HG02943 (cell line): ENCODE data around the gene NUDT22.
A peak's percentile ranks its signal among the peaks of the same experiment; 100 is the strongest.

ENCODE experiments used
- ATAC-seq: cut with Tn5 transposase; IDR thresholded peaks from one replicate; pipeline ENCODE4 v1.9.1; 2021; ENCODE audit warnings: mild to moderate bottlenecking, low read depth, moderate library complexity; ENCODE audit not compliant: unreplicated experiment

NUDT22 gene, protein sequence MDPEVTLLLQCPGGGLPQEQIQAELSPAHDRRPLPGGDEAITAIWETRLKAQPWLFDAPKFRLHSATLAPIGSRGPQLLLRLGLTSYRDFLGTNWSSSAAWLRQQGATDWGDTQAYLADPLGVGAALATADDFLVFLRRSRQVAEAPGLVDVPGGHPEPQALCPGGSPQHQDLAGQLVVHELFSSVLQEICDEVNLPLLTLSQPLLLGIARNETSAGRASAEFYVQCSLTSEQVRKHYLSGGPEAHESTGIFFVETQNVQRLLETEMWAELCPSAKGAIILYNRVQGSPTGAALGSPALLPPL

DNA sequence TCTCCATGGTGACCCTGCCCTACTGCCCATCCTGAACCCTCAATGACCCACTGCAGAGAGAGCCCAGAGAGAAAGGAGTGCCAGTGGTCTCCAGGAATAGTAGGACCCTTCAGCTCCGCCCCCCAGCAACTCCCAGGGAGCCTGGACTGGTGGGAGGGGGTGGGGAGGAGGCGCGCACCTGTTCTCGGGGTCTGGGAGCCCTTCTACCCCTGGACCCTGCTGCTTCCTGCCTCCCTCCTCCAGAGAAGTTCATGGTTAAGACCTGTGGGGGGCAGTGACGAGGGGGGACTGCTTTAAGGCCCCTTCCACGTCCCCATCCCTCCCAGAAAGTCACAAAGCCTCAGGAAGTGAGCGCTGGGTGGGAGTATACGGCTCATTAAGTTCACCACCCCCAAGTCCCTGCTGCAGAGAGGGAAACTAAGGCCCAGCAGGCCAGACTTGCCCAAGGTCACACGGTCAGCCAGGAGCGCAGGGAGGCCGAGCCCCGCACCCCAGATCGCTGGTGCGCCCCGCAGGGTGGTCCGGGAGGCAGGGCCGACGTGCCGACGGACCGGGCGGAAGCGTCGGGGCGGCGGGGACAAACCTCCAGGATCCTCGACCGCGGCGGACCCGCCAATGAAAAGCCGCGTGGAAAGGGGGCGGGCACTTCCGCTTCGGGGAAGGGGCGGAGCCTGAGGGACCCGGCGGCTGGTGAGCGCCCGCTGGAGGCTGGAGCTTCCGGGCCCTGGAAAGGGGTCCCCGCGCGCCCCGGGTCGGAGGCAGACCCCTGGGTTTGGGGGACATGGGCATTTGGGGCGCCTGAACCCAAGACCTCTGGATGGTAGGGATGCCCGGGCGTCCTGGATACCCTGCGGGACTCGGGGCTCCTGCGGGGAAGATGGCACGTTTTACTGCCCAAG lies at the start of gene NUDT22, which contains the start of gene TRPT1:
Gene NUDT22 (plus strand): TSS at position 667 of the 899 bp plus-strand sequence. CDS start 379 bp downstream, outside the sequence.
Gene TRPT1 (minus strand): TSS at position 579 of the 899 bp plus-strand sequence. CDS start 326 bp downstream, at position 253.
- peak; percentile 34 for ATAC-seq

DNA sequence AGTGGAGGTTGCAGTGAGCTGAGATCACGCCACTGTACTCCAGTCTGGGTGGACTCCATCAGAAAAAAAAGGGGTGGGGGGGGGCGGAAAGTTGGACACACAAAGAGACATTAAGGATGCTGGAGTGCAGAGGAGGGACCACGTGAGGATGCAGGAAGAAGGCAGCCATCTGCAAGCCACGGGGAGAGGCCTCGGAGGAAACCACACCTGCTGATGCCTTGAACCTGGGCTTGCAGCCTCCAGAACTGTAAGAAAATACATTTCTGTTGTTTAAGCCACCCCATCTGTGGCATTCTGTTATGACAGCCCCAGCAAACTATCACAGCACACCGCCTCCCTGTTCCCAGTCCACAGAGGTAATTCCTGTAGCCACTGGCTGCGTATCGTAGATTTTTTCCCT lies 49.3 kb upstream of the NUDT22 start:
- no peak for ATAC-seq

DNA sequence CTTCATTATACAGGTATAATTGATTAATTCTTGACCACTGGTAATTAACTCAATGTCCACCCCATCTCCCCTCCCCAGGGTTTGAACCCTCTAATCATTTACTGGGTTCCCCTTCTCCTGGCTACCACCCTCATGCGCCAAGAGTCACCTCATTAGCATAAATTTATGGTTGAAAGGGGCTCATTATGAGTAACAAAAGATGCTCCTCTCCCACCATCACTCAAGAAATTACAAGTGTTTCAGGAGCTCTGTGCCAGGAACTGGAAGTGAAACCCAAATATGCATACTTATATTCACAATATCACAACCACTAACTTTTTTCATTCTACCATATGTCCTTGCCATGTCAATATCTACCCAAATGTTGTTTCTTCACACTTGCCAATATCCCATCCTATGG lies 47.9 kb upstream of the NUDT22 start:
- no peak for ATAC-seq

DNA sequence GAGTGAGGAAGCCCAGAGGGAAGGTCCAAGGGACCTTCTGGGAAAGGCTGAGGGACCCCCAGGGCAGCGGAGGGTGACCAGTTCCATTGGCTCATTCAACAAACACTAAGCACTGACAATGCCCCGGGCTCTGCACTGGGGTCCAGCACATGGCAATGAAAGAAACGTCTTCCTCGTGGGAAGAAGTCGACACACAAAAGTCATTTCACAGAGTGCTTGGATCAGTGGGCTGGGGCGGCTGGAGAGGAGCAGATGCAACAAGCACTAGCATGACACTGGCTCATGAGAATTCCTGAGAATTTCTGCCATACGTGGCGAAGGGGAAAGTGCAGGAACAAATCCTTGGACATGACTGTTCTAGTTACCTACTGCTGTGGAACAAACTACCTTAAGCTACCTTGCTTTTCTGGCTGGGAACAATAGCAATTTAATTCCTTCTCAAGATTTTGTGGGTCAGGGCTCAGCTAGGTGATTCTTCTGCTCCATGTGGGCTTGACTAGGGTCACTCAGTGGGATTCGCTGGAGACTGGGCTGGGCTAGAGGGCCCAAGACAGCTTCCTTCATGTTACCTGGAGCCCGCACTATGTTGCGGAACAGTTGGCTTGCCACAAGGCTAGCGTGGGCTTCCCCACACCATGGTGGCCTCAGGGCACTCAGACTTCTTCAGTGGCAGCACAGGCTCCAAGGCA lies 47.0 kb upstream of the NUDT22 start:
- ATAC-seq = no peak

DNA sequence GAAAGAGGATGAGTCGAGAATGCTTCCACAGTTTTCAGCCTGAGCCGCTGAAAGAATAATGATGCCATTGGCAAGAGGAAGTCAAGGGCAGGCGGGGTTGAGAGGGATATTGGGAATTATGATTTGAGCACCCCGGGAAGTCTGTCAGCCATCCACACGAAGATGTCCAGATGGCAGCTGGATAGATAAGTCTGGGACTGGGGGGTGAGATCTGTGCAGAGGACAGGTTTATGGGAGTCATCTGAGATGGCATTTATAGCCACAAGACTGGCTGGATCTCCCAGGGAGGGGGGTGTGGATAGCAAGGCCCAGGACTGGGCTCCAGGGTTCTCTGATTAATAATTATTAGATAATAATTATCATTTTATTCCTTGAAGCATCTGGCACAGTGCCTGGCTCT lies 45.2 kb upstream of the NUDT22 start:
- ATAC-seq = no peak

DNA sequence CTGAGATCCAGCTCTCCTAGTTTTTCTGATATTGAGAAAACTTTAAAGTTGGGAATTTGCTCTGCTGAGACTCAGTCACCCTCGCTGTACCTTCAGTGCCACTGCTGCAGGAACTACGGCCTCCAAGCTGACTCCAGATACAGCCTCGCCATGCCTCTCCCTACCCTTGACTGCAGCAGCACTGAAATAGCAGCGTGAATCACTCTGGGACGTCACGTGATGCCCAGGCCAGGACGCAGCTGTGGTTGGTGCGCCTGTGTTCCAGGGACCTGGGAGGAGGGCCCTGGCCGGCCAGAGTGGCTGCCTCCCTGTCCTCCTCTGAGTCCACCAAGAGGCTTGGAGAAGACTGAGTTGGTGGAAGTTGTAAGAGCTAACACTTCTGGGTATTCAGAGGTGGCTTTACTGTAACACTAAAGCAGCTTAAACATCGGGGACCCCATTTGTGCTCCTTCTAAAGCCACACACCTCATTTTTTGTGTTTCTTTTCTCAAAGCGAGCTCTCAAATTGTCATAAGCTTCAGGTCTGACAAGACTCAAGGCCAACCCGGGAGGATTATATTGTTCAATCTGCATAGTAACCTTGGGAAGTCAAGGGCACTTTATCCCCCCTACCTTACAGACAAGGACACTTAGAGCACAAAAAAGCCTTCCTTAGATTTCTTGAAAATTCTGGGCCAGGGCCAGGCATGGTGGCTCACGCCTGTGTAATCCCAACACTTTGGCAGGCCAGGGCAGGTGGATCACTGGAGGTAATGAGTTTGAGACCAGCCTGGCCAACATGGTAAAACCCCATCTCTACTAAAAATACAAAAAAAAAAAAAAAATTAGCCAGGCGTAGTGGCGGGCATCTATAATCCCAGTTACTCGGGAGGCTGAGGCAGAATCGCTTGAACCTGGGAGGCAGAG lies 44.3 kb upstream of the NUDT22 start:
- ATAC-seq = no peak

DNA sequence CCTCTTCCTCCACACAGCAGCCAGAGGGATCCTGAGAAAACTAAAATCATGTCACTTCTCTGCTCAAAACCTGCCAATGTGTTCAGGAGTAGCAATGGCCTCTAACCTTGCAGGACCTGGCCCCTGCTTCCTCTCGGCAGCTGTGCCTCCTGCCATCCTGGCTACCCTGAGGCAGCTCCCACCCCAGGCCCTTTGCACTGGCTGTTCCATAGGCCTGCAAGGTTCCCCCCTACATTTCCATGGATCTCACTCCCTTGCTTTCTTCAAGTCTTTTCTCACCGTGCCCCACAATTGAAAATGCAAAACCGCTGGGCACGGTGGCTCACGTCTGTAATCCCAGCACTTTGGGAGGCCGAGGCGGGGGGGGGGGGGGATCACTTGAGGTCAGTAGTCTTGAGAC lies 42.2 kb upstream of the NUDT22 start:
- ATAC-seq = no peak

DNA sequence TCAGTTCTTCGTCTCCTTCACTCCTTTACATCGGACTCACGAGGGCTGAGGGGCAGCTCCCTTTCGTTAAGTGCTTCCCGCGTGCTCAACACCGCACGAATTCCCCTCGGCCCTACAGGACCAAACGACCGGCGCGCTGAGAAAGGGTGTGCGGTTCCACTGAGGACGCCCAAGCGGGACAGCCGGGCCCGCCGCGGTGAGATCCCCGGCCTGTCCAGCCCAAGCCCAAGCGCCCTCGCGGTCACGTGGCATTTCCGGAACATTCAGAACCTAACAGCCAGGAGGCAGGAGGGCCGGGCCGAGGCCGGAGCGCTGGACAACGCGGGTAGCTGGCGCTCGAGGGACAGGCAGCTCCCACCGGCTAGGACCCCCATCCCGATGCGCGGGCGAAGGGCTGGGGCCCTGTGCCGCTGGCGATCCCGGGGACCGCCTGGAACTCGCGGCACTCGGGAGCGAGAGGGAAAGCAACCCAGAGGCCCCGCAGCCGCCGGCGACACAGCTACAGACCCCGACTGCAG lies 40.8 kb upstream of the NUDT22 start:
- peak; percentile 4 for ATAC-seq

DNA sequence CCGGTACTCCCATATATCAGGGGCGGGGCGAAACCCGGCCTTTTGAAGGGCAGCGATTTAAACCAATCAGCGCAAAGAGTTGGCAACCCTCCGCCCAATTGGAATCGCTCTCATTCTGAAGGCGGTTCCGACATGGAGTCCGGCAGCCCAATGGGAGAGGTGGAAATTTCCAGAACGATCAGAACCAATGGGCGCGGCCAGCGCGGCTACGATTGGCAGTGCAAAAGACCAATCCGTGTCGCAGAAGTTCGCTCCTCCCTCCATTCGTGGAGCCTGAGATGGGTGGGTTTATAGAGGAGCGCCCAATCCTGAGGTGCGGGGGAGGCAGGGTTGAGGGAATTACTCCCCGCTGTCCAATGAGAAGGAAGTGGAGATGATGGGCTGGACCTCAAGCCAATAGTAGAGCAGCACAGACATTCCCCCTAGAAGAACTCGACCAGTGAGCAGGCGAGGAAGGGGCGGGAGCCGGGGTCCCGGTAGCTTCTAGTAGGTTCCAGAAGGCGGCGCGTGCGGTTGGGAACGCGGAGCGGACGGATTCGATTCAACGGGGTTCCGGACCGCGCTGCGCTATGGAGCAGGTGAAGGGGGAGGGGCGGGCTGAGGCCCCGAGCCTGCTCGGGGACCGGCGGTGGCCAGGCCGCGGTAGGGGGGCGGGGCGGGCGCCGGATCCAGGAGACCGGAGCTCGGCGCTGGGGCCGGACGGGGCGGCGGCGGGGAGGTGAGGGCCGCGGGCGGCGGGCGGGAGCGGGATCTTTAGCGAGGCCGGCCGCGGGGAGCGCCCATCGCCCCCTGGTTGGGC lies 40.2 kb upstream of the NUDT22 start, which contains the start of gene STIP1:
Gene STIP1 (plus strand): TSS at position 479 of the 799 bp plus-strand sequence. CDS start 91 bp downstream, at position 570.
- ATAC-seq = peak; percentile 92

DNA sequence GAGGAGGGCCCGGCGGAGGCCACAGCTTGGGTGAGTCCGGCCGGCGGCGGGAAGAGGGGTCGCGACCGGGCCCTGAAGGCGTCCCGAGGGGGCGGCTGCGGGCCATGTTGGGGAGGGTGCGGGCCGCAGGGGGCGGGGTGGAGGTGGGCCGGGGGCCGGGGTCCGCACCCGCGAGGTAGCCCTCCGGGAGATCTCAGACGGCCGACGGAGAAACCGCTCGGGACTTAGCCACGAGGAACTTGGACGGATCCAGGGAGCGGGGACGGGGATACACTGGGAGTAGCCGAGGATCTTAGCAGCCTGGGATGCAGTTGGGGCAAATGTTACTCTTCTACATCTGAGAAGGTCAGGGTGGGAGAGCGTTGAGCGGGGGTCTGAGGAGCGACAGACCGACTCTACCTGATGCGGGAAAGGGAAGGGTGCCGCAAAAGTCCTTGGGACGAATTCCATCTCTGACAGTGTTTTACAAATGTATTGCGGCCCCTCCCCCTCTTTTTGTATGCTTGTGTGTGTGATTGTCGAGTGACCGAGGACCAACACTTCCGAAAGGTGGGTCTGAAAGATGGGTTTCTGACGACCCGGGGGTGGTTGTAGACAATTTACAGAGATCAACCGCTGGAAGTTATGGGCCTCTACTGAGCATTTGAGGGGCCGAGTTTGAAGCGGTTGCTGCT lies 39.4 kb upstream of the NUDT22 start:
- no peak for ATAC-seq

DNA sequence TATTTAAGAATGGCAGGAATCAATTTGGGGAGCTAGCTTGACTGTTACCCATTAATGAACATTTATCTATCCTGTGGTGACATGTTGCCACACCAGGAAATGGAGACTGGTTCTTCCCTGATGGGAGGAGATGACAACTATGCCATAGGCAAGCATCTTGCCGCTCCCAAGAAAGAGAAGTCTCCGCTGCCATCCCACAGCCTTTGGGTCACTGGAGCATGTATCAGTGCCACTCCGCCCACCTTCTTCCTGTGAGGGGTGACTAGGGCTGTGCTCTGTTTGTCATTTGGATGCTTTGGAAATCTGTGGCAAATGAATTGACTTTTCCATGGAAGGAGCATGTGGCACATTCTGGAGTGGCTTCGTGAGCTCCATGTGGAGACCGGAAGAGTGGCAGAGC lies 33.6 kb upstream of the NUDT22 start:
- ATAC-seq = no peak

DNA sequence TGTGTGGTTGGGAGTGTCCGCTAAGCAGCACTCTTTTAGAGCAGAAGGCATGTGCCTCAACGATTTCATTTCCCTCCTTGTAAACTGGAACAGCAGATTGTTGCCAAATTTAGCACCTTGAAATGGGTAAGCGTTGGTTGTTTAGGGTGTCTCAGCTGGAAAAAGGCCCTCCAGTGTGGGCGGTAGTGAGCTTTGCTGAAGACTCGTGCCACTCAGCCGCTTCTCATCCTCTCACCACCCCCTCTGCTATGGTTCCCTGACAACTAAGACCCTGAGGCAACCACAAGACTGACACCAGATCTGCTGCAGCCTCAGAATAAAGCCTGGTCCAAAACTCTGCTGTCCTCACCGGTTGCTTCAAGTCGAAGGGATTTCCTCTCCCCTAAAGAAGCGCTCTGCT lies 29.4 kb upstream of the NUDT22 start:
- ATAC-seq = no peak

DNA sequence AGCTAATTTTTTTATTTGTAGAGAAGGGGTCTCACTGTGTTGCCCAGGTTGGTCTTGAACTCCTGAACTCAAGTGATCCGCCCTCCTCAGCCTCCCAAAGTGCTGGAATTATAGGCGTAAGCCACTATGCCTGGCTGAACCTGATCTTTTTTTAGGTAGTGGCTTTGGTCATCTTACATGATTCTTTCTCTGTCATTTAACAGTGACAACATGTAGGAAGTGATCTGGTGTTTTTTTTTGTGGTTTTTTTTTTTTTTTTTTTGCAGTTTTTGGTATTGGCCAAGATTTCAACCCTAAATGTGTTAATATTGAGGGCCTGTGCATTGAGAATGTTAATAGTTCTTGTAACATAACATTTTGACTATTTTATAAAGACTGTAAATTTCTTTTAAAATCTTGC lies 27.6 kb upstream of the NUDT22 start:
- ATAC-seq = no peak

DNA sequence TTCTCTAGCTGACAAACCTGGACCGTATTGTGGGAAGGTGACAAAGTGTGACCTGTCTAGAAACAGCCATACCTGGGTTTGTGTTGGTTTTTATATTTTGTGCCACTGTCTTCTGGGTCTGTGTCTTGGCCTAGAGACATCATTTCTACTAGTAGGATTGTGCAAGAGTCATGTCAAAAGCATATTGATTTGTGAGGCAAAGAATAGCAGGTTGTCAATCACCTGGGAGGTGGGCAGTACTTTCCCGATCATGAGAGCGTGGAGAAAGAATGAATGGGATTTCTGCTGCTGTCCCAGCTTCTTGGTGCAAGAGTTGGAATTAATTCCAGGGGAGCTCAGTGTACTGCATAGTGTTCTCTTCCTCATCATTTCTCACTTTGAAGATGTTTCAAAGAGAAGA lies 24.5 kb upstream of the NUDT22 start:
- ATAC-seq = no peak

DNA sequence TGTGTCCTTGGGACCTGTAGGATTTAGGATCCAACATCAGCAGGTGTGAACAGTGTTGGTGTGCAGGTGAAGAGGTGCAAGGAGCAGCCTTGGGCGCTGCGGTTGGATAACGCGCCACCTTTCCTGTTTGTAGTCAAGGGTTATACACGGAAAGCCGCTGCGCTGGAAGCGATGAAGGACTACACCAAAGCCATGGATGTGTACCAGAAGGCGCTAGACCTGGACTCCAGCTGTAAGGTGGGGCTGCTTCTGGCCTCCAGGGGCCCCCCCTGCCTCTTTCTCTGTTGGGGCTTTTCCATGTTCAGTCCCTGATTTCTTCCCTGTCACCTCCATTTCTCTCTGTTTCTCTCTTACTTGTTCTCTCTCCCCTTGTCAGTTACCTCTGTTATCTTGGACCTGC lies 23.1 kb upstream of the NUDT22 start:
- no peak for ATAC-seq

DNA sequence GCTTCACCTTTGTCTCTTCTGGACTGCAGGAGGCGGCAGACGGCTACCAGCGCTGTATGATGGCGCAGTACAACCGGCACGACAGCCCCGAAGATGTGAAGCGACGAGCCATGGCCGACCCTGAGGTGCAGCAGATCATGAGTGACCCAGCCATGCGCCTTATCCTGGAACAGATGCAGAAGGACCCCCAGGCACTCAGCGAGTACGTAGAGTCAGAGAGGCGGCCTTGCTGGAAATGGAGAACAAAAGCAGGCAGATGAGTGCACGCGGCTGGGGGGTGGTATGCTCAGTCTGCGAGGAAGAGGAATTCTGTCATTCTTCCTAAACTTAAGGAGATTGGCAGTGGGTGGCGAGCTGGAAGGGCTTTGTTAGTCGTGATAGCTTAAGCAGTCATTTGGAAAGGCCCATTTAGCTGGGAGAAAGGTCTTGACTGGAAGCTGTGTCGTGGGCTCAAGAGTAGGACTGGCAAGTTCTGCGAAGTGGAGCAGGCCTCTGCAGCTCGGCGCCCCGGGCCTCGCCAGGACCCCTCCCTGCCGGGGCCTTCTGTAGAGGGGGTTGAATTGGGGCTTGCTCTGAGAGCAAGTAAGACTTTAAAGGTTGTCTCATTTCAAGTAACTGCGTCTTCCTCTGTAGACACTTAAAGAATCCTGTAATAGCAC lies 22.5 kb upstream of the NUDT22 start:
- ATAC-seq = no peak

DNA sequence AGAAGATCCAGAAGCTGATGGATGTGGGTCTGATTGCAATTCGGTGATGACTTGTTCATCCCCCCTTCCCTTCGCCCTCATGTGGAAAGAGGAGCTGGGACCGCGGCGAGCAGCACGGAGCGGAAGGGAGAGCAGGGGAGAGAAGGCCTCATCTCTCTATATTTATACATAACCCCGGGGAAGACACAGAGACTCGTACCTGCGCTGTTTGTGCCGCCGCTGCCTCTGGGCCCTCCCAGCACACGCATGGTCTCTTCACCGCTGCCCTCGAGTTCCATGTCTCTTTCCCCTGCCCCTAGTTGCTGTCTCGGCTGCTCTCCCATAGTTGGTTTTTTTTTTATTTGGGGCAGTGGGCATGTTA lies 22.0 kb upstream of the NUDT22 start:
- ATAC-seq = no peak

DNA sequence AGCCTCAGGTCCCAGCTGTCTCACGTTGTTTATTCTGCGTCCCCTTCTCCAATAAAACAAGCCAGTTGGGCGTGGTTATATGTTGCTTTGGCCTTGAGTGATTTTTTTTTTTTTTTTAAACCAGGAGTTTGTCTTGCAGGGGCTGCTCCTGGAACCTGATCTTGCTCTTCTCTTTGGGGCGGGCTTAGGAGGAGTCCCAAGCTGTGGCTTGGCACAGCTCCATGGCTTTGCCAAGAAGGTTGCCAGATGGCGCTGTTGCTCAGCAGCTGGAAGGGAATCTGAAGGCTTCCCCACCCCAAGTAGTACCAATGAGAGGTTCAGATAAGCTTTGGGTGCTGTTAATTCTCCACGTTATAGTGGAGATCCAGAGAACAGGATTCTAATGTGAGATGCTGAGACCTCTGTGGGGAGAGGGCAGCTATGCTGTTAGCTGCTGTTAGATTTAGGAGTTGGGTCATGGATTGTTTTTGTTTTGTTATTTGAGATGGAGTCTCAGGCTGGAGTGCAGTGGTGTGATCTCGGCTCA lies 21.5 kb upstream of the NUDT22 start:
- ATAC-seq = no peak
